Stomach (tissue), 9 donors: ENCODE data around the gene DDX27. TPM values are rescaled to one million over a fixed set of nuclear protein-coding genes. Genes with fewer than 3 reads are reported as not detected.
A peak's percentile ranks its signal among the peaks of the same experiment; 100 is the strongest.

Source experiments
- DNase-seq, 2 donors: peaks; one replicate each; pipeline versions ENCODE4 v3.0.0 to v3.0.0-alpha.2; 2013 to 2019
- H3K27ac ChIP-seq, 5 donors: fragments of 200-600 bp in 4 of 5; sonication (generic) in 4 of 5; one replicate each; pipeline ENCODE4 v1.5.1; 2013 to 2019; ENCODE audit warnings: mild to moderate bottlenecking in 1 of 5, moderate library complexity in 1 of 5
- H3K27me3 ChIP-seq, 3 donors: fragments of 200-600 bp; sonication (generic); one replicate each; pipeline ENCODE4 v1.5.1; 2017 to 2019; ENCODE audit warnings: mixed run types in 1 of 3
- H3K36me3 ChIP-seq, 4 donors: fragments of 200-600 bp; sonication (generic); 1 replicate in 3 of 4; 2 replicates in 1 of 4; pipeline ENCODE4 v1.5.1; 2016 to 2019
- H3K4me1 ChIP-seq, 4 donors: fragments of 200-600 bp; sonication (generic); one replicate each; pipeline ENCODE4 v1.5.1; 2016 to 2019
- H3K4me3 ChIP-seq, 4 donors: fragments of 200-600 bp; sonication (generic) in 3 of 4; one replicate each; pipeline ENCODE4 v1.5.1; 2016 to 2019; ENCODE audit warnings: mild to moderate bottlenecking in 1 of 4
- H3K9me3 ChIP-seq, 4 donors: fragments of 200-600 bp; sonication (generic); one replicate each; pipeline ENCODE4 v1.5.1; 2016 to 2019
- EP300 ChIP-seq: sonication (generic); formaldehyde crosslinking; IDR thresholded peaks from one replicate; pipeline ENCODE4 v1.6.1; 2017; ENCODE audit warnings: antibody characterized with exemption
- POLR2A ChIP-seq, 4 donors: fragments of 450-650 bp; IDR thresholded peaks; one replicate each; pipeline ENCODE4 v1.6.1; 2016; ENCODE audit warnings: antibody characterized with exemption in 4 of 4, control low read depth in 2 of 4, mild to moderate bottlenecking in 1 of 4, moderate library complexity in 1 of 4
- POLR2AphosphoS5 ChIP-seq, 3 donors: sonication (generic); formaldehyde crosslinking; IDR thresholded peaks; one replicate each; pipeline ENCODE4 v1.6.1; 2016; ENCODE audit warnings: antibody characterized with exemption in 3 of 3
- WGBS, 5 donors: extraction: QIAGEN DNeasy Blood & Tissue Kit in 3 of 5; methylation state at CpG; one replicate each; pipeline versions ENCODE4 v1.1.5 to v1.1.7; 2013 to 2018; 5-methylcytosine and 5-hydroxymethylcytosine counted together
- intact Hi-C: fragments of 100-400 bp; cut with DNase I; formaldehyde crosslinking; loops from one replicate; pipeline ENCODE4 v1.15.1; 2023; ENCODE audit warnings: low total_unique reads
- polyA plus RNA-seq, 3 donors: library from polyadenylated mRNA; stranded (reverse); fragments of 200-250 nt; gene quantifications; one replicate each; pipeline ENCODE4 v1.2.3, GENCODE V29; 2013
- total RNA-seq, 5 donors: library from RNA; depleted of rRNA; stranded (reverse); fragments of >200 nt; gene quantifications; one replicate each; pipeline versions ENCODE4 v1.1.0 to v1.2.3, GENCODE V29; 2014 to 2016
- TF ChIP-seq, protein P1 (sequence below), 7 experiments: fragments of 450-650 bp in 4 of 7; fragments of 200-600 bp in 3 of 7; sonication (generic) in 3 of 7; IDR thresholded peaks; one replicate each; pipeline ENCODE4 v1.5.1; 2016 to 2019; ENCODE audit warnings: antibody characterized with exemption in 7 of 7, control low read depth in 2 of 7, mild to moderate bottlenecking in 1 of 7
- donor health status: healthy with polysubstance abuse.
- donor health status: Bipolar disorder and iron deficiency.
- donor health status: healthy.

DDX27 gene
- total and polyA plus RNA-seq, 8 donors: 11.7 to 38.2 (median 21.4) TPM

DNA sequence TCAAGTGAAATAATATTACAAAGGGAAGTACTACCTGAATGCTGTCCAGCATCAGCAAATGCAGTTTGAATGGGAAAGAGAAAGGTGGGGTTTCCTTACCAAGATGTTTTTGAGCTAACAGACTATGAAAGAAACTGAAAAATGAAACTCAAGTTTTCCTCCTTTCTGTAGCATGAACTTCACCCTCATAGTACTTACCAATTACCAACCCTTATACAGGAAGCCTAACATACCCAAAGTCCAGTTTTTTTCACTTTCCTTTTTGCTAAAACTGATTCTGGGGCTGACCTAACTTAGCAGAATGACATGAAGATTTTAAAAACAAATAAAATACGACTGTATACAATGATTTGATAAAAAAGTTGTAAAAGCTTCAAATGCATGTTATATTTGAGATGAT, 53.4 kb downstream of the DDX27 start:
- Histone ChIP-seq H3K27me3 (no peaks in the 10 kb centered on the region), H3K9me3 (no peaks in the 10 kb centered on the region), H3K27ac (no peak overlapping the region), H3K4me3 (no peak overlapping the region), H3K4me1 (peaks cover 34 to 90% (median 57%) of the 10 kb centered on the region in 4 donors), H3K36me3 (peaks cover 45 to 76% (median 69%) of the 10 kb centered on the region in 4 donors)
- intact Hi-C loops: no loop called here
- TF ChIP-seq POLR2A (IDR thresholded peaks at IDR 0.05): no peak
- TF ChIP-seq EP300: no peak
- TF ChIP-seq POLR2AphosphoS5 (IDR thresholded peaks at IDR 0.05): no peak
- TF ChIP-seq, protein P1, sequence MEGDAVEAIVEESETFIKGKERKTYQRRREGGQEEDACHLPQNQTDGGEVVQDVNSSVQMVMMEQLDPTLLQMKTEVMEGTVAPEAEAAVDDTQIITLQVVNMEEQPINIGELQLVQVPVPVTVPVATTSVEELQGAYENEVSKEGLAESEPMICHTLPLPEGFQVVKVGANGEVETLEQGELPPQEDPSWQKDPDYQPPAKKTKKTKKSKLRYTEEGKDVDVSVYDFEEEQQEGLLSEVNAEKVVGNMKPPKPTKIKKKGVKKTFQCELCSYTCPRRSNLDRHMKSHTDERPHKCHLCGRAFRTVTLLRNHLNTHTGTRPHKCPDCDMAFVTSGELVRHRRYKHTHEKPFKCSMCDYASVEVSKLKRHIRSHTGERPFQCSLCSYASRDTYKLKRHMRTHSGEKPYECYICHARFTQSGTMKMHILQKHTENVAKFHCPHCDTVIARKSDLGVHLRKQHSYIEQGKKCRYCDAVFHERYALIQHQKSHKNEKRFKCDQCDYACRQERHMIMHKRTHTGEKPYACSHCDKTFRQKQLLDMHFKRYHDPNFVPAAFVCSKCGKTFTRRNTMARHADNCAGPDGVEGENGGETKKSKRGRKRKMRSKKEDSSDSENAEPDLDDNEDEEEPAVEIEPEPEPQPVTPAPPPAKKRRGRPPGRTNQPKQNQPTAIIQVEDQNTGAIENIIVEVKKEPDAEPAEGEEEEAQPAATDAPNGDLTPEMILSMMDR (IDR thresholded peaks at IDR 0.05): no peak
- DNase-seq: no peak
- whole genome bisulfite sequencing, 5 donors: 48 to 78% (median 55%) methylated on average over 1 of the region's 1 CpG

DNA sequence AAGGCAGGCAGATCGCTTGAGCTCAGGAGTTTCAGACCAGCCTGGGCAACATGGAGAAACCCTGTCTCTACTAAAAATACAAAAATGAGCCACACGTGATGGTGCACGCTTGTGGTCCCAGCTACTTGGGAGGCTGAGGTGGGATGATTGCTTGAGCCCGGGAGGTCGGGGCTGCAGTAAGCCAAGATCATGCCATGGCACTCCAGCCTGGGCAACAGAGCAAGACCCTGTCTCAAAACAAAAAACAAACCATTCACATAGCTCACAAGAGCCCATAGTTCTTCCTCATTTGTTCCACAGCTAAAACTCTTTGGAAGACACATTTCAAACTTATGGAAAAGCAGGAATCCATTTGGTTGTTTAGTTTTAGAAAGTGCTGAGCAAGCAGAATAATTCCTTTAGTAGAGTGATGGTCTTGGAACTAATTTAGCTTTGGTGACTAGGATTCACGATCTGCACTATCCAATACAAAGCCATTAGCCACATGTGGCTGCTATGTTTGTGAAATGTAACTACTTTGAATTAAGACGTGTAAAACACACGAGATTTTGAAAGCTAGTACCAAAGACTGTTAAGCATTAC, 54.6 kb downstream of the DDX27 start:
- intact Hi-C loops: no loop called here
- no peak overlapping the region for H3K4me3 ChIP-seq
- H3K36me3 ChIP-seq: peaks cover 45 to 68% (median 67%) of the 10 kb centered on the region in 4 donors
- no peak for TF ChIP-seq EP300
- TF ChIP-seq POLR2A (IDR thresholded peaks at IDR 0.05): no peak
- TF ChIP-seq, protein P1 (IDR thresholded peaks at IDR 0.05): no peak
- TF ChIP-seq POLR2AphosphoS5 (IDR thresholded peaks at IDR 0.05): no peak
- no peaks in the 10 kb centered on the region for H3K9me3 ChIP-seq
- H3K27me3 ChIP-seq: no peaks in the 10 kb centered on the region
- no peak overlapping the region for H3K27ac ChIP-seq
- WGBS, 5 donors: 85 to 95% (median 93%) methylated on average over 8 of the region's 8 CpGs
- no peak for DNase-seq
- peaks cover 34 to 79% (median 49%) of the 10 kb centered on the region in 4 donors for H3K4me1 ChIP-seq

DNA sequence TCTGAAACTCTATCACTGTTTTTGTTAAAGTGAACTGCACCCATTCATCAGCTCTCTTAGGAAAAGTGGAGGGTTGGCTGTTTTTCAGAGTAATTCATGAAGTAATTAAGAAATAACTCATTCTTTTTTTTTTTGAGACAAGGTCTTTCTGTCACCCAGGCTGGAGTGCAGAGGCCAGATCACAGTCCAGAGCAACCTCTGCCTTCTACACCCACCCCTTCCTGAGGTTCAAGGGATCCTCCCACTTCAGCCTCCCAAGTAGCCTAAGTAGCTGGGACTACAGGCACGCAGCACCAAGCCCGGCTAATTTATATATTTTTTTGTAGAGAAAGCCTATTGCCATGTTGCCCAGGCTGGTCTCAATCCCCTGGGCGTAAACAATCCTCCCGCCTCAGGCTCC, 56.0 kb downstream of the DDX27 start:
- WGBS, 5 donors: 69 to 90% (median 86%) methylated on average over 4 of the region's 4 CpGs
- intact Hi-C loops: no loop called here
- TF ChIP-seq POLR2A (IDR thresholded peaks at IDR 0.05) (no peak), EP300 (no peak), POLR2AphosphoS5 (IDR thresholded peaks at IDR 0.05) (no peak)
- TF ChIP-seq, protein P1 (IDR thresholded peaks at IDR 0.05): no peak
- Histone ChIP-seq H3K9me3 (peaks cover 0 to 4% (median 2%) of the 10 kb centered on the region in 4 donors), H3K4me3 (peak overlapping the region in 2 of 4 donors; percentile 87 to 92), H3K4me1 (peaks cover 29 to 76% (median 47%) of the 10 kb centered on the region in 4 donors), H3K27ac (peak overlapping the region in 1 of 5 donors; percentile 97), H3K36me3 (peaks cover 51 to 64% (median 63%) of the 10 kb centered on the region in 4 donors), H3K27me3 (no peaks in the 10 kb centered on the region)
- no peak for DNase-seq

DNA sequence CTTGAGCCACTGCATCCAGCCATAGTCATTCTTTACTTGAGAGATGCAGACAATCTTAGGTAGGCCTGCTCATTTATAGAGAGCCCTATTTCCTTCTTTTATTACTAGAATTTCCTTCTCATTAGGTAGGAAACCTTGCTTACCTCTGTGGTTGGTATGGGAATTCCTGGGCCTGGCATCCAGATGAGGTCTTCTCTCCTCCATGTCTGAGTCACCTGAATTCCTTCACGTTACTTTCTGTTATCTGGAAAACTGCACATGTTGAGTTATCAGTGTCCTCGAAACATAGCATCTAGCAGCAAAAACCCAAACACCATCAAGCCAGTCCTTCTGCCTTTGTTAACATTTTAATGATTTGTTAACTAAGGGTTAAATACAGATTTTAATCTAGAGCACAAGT, 56.4 kb downstream of the DDX27 start:
- intact Hi-C loops: no loop called here
- peaks cover 51 to 64% (median 63%) of the 10 kb centered on the region in 4 donors for H3K36me3 ChIP-seq
- DNase-seq: no peak
- no peaks in the 10 kb centered on the region for H3K27me3 ChIP-seq
- peak overlapping the region in 4 of 5 donors; percentile 97 to 99 (median 98) for H3K27ac ChIP-seq
- peaks cover 29 to 76% (median 47%) of the 10 kb centered on the region in 4 donors for H3K4me1 ChIP-seq
- no peak for TF ChIP-seq POLR2AphosphoS5 (IDR thresholded peaks at IDR 0.05)
- TF ChIP-seq, protein P1 (IDR thresholded peaks at IDR 0.05): no peak
- TF ChIP-seq EP300: no peak
- TF ChIP-seq POLR2A (IDR thresholded peaks at IDR 0.05): no peak
- peak overlapping the region in 2 of 4 donors; percentile 87 to 92 for H3K4me3 ChIP-seq
- WGBS, 5 donors: 25 to 46% (median 40%) methylated on average over 2 of the region's 2 CpGs
- H3K9me3 ChIP-seq: peaks cover 0 to 8% (median 4%) of the 10 kb centered on the region in 4 donors
